CD4-positive, alpha-beta T cell treated with Interleukin-17A for 4 hours (primary cell): Measurements from ENCODE around the gene RAD9A.

Source experiments
- DNase-seq: peaks from one replicate; pipeline ENCODE4 v3.0.0-alpha.2; 2020; ENCODE audit warnings: mixed read lengths

RAD9A gene

DNA sequence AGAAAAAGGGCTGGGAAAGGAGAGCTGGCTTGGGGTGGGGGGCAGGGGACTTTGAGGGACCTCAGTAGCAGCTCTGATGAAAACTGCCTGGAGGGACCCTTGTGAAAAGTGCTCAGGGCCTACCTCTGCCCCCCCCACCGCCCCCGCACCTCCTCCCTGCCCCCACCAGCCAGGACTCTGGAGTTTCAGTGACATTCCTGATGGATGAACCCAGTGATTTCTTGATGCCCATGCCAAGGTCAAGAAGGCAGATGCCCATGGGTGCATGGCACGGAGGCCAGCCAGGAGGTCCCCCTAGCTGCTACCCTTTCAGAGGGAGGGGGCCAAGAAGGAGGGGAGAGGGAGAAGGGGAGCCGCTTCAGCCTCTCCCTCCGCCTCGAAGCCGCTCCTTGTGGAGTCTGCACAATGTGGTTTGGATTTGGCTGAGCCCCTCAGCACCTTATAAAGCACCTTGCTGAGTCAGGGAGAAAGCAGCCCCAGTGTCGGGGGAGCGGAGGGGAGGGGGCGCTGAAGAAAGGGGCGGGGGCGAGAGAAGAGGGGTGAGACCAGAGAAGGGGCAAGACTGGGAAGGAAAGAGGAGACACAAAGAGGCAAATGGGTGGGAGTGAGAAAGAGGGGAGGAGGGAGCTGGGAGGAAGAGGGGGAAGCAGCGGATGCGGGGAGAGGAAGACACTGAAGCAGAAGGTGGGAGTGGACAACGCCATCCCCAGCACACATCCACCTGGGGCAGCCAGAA, 16.3 kb upstream of the RAD9A start:
- DNase-seq = no peak

DNA sequence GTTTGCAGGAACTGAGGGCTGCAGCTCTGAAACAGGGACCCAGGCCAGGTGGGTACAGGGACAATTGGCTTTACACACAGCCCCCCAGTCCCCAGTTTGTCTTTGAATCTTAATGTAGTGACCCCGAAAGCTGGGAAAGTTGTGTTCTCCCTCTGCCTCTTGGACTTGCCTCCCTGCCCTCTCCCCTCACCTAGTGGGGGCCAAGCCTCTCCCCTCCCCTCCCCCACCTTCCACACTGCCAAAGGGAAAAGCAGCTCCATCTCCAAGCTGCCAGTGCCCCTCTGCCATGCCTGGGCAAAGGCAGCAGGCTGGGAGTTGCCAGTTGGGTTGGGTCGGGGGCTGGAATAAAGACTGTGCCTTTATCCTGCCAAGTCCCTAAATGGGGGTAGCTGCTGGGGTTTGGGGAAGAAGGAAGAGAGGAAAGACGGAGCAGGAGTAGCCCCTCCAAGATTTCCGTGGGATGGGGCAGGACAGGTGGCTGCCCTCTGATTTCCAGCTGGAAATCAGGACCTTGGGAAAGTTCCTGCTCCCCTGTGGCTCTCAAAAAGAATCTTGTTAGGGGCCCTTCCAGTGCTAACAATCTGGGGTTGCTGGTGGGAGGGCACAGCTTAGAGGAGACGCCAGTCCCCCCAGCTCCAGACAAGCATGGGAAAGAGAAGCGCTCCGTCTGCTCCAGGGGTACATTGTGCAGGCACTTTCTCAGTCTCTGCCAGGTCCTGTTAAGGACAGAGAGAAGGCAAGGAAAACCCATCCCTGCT, 15.5 kb upstream of the RAD9A start:
- no peak for DNase-seq

DNA sequence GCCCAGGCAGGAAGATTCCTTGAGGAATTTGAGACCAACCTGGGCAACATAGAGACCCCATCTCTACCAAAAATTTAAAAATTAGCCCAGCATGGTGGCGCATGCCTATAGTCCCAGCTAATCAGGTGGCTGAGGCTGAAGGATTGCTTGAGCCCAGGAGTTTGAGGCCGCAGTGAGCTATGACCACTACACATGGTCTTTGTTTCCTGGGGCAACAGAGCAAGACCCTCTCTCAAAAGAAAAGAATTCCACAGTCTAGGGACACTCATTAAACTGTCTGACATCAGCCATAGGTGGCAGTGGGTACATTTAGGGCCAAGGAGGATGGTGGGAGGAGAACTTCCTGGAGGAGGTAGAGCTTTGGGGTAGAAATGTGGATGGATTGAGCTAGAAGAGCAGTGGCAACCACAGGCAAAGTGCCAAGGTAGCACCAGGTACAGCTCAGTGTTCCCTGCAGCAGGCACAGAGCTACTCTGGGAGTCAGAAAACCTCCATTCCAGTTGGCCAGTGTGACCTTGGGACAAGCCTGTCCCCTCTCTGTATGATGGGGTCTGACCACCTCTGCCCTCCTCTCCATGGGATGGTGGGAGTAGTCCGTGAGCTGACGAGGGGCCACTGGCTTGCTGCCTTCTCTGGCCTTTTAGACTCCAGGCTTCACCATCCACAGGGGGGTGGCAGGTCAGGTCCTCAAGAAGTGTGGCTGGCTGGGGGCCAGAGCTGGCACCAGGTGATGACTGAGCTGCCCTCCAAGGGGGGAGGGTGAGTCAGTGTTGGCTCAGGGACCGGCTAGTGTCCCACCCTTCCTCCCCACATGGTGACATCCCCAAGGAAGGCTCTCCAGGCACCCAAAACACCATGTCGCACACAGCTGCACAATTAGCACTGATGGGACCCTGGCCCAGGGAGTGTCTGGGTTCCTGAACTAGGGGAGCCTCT, 14.6 kb upstream of the RAD9A start:
- DNase-seq = no peak

DNA sequence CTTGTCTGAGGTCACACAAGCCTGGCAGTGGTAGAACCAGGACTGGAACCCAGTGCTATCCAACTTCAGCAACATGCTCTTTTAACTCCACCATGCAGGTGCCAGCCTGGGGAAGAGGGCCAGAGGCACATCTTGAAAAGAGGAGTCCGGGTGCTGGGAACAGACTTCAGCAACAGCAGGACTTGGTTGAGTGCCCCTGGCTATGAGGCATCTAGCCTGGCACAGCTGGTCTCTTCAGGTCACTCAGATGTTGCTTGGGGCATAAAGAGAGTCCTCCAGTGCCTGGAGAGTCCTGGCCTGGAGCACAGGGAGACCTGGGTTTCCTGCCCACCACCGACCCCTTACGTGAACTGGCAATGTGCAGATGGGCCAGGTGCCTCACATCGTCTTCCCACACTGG, 13.2 kb upstream of the RAD9A start:
- DNase-seq = no peak

DNA sequence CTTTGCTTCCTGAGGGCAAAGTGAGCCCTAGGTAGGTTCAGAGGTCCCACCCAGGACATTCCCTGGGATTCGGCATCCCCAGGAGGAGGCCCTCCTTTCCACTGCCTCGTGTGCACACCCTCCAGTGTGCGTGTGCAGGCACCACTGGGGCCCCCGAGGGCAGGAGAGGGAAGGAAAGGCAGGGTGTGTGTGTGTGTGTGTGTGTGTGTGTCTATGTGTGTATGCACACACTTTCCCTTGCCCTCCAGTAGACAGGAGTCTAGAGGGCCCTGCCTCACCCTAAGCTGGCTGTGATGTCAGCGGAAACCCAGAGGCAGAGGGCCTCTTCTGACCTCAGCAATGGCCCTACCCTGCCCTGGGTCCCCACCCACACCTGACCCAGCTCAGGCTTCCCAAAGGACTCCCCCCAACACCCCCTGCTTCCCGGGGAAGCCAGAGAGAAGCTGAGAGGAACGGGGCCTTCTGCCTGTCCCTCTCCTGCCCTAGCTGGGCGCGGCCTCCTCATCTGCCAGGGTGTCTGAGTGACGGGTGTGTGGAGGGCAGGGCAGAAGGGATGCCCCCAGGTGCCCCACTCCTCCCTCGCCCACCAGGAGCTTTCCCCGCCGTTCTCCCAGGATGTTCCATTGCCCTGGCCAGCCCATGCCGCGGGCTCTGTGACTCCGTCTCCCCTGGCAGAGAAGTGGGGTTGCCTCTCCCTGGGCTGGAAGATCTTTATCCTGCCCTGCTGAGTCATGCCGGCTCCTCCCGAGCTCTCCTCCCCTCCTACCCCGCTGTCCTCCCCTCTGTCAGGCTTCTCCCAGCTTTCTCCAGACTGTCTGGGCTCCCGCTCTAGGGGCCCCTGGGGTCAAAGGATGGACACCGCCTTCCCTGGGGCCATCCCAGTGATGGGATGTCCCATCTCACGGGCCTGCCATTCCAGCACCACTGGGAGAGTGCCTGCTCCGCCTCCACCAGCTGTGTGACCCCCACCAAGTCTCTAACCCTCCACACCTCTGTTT, 12.4 kb upstream of the RAD9A start:
- DNase-seq = no peak

DNA sequence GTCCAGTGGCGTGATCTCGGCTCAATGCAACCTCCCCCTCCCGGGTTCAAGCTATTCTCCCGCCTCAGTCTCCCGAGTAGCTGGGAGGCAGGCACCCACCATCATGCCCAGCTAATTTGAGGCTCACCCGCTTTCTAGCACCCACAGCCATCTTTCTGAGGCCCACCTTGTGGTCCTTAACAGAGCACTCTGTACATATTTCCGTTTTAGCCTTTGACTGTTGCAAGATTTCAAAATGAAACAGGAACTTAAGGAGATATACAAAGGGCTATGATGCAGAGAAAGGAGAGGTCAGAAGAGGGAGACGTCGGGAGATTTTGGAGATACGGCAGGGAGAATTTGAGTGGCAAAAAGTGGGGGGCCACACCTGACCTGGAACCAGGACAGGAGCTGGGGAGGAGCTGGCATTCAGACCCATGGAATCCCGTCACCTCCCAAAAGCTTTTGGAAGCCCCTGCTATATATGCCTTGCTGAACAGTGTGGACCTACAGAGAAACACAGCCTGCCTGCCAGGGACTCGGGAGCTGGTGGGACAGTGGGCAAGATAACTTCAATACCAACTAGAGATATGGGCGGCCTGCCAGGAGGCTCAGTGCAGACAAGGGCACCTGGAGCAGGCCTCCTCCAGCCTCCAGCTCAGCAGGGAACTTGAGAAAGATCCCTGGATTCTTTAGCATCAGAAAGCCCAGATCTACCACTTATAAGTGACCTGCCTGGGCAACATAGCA, 10.4 kb upstream of the RAD9A start:
- DNase-seq = no peak

DNA sequence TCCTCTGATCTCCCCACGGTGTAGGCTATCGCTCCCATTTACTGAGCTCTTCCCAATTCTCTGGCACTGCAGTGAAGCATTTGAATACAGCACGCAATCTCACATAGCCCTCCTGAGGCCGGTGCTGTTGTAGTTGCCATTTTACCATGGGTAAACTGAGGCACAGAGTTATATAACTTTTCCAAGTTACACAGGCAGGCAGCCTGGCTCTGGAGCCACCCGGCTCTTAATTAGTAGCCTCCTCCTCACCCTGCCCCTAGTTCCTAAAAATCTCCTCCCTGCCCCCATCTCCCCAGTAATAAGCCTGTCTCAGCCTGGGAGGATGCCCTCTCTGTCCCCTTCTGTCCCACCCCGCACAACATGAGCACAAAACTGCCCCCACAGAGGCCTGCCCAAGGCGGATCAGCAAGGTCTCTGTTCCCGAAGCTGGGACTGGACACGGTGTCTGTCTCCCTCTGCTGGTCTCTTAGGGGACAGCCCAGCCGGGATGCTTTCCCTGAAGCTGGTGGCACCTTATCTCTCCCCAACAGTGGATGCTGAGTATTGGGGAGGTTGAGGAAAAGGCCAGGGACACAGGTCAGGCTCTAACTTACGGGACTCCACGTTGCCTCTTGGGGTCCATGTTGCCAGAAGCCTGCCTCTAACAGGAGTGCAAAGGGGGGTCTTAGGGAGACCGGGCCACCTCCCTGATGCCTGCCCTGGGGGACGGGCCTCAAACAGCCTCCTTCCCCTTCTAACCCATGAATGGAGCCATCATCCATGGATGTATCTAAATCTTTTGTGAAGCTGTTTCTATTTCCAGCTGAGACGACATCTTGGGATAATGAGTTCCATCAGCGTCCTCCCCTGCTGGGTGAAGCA, 9.3 kb upstream of the RAD9A start:
- peak; percentile 87 for DNase-seq

DNA sequence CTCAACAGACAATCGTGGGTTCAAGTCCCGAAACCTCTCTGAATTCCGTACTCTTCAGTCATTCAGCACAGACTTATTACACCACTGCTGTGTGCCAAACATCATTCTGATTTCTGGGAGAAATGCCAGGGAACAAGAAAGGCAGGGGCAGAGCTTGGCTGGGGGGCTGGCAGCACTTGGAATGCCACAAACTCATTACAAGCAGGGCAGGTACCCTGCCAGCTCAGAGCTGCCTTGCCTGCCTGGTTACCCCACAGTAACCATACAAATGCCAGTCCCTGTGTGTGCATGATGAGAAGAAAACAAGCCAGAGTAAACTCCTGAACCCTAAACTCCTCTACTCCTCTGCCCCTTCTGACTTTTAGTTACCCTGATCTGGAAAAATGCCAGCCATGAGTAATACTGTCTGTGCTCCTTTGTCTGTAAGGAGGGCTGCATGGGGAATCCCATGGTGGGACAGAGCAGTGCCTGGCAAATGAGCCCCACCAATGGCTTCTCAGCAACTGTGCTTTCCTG, 6.9 kb upstream of the RAD9A start:
- no peak for DNase-seq

DNA sequence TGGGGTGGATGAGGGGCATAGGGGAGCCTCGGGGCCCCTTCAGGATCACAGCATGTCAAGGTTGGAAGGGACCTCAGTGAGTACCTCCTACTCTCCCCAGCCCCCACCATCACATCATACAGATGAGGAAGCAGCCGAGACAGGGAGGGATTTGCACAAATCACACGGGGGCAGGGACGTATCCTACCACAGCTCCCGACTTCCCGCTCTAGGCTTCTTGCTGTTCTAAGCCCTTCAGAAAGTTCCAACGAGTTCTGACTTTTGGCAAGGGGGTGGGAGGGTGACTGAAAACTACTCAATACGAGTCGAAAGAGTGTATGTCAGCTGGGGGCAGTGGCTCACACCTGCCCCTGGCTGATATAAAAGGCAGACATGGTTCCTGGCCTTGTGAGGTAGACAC, 4.7 kb upstream of the RAD9A start:
- no peak for DNase-seq

DNA sequence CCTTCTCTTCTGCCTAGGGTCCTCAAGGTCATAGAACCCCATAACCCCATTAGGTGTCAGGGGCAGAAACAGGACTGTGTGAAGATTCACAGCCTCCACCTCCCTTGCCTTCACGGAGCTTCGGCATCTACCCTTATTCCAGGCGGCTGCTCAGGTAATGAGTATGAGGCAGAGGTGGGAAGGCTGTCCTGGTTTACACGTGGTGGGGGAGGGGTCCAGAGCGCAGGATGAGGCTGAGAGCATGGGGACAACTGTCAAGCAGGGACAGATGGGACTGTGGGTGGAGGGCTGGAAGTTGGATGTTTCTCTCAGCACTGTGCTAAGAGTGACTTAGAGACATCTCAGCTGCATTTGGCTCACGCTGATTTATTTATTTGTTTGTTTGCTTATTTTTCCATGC, 4.3 kb upstream of the RAD9A start:
- DNase-seq = no peak

DNA sequence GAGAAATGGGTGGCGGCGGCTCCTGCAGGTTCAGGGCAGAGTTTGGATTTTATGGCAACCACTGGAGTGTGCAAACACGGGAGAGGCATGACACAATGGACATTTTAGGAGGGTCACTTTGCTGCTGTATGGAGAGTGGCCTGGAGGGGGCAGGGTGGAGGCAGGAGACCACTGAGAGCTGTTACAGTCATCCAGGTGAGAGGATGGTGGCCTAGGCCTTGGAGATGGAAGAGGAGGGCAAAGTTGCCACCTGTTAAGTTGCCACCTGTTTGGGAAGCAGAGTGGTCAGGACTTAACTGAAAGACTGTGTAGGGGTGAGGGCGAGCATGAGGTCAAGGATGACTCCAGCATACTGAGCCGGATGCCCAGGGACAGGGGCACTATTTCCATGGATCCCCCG, 2.3 kb upstream of the RAD9A start:
- peak; percentile 73 for DNase-seq

DNA sequence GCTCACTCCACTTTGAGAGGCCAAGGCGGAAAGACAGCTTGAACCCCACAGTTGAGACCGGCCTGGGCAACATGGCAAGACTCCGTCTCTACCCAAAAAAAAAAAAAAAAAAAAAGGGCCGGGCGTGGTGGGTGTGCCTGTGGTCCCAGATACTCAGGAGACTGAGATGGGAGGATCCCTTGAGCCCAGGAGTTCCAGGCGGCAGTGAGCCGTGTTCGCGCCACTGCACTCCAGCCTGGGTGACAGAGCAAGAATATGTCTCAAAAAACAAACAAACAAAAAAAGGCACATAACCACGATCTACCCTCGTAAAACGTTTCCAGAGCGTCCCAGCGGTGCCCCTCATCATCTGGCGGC, 861 bp upstream of the RAD9A start:
- DNase-seq = no peak

DNA sequence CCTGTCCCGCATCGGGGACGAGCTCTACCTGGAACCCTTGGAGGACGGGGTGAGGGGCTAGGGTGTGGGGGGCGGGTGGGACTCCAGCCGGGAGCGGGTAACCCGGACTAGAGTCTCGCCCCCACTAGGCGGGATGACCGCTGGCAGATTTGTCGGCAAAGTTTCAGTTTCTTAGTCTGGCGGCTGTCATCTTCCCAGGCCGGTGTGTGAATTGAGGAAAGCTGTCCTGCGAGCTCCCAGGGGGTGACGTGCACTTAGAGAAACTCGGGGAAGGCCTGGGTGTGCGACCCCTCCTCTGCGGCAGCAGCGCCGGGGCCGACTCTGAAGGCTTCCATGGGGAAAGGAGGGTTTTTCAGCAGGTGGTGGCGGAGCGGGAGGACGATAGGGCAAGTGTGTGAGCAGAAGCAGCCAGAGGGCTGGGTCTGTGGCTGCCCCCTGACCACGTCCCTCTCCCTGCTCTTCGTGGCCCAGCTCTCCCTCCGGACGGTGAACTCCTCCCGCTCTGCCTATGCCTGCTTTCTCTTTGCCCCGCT, 463 bp downstream of the RAD9A start:
- no peak for DNase-seq

DNA sequence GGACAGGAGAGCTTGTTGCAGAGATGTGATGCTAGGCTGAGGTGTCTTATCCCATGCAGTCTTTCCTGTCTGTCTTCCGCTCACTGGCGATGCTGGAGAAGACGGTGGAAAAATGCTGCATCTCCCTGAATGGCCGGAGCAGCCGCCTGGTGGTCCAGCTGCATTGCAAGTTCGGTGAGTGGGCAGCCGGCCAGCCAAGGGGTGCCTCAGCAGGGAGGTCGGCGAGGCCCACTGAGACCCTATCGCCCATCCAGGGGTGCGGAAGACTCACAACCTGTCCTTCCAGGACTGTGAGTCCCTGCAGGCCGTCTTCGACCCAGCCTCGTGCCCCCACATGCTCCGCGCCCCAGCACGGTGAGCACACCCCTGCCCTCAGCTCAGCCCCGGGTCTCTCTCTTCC, 1.7 kb downstream of the RAD9A start:
- no peak for DNase-seq

DNA sequence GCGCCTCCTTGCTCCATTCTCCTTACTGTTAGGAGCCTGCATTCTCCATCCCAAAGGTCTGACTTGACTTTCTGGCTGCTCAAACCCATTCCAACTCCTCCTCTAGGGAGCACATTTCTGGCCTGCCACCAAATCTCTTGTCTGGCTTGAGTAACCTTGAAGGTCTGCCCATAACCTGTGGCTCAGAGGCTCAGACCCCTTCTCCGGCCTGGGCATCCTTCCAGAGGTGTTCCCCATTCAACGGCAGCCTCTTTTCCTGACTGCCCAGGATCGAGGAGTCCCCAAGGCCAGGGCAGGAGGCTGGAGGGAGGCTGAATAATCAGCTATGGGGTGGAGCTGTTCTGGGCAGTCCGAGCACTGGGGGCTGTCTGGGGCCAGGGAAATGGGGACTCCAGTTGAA, 2.2 kb downstream of the RAD9A start:
- no peak for DNase-seq

DNA sequence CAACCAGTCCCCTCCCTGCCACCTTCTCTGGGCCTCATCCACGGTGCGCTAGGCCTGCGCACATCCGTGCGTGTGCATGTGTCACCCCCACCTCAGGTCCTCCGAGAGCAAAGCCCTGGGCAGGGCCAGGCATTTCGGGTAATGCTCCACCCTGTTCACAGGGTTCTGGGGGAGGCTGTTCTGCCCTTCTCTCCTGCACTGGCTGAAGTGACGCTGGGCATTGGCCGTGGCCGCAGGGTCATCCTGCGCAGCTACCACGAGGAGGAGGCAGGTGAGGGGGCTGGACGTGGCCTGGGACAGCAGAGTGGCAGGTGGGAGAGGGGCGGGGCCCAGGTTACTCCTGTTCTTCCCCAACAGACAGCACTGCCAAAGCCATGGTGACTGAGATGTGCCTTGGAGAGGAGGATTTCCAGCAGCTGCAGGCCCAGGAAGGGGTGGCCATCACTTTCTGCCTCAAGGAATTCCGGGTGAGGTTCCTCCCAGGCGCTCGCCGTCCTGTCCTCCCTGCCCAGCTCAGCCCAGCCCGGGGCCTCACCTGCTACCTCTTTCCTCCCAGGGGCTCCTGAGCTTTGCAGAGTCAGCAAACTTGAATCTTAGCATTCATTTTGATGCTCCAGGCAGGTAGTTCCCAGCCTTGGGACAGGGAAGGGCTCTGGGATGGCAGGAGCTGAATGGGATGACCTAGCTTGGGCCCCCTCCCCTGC, 3.9 kb downstream of the RAD9A start:
- no peak for DNase-seq

DNA sequence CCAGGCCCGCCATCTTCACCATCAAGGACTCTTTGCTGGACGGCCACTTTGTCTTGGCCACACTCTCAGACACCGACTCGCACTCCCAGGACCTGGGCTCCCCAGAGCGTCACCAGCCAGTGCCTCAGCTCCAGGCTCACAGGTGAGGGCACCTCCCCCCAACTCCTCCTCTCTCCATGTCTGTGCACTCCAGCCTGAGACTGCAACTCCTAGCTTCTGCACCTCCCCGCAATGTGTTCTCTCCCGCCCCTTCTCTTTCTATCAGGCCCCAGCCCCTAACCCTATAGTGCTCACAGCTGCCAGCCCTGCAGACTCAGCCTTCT, 4.4 kb downstream of the RAD9A start:
- DNase-seq = no peak

DNA sequence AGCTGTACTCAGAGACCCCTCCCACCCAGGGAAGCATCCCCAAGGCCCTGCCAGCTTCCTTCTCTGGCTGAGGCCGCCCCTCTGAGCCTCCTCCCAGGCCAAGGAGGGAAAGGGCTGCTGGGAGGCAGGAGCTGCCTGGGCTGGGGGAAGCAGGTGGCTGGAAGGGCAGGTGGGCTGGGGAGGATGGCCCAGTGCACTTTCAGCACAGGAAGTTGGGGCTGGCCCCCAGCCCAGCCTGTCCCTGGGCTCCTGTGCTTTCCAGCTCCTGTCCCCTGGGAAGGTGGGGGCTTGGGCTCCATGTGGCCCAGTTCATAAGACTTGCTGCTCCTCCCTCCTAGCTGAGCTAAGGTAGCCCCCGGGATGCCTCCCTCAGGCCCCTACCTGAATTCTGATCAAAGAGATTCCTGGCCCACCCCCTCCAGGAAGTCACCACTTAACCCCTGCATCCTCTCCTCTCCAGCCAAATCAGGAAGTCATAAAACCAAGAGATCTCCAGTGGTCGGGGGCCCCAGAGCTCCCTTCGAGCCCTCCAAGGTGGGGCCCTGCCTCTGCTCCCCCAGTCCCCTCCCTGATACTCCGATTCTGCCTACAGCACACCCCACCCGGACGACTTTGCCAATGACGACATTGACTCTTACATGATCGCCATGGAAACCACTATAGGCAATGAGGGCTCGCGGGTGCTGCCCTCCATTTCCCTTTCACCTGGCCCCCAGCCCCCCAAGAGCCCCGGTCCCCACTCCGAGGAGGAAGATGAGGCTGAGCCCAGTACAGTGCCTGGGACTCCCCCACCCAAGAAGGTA, 5.0 kb downstream of the RAD9A start:
- no peak for DNase-seq

DNA sequence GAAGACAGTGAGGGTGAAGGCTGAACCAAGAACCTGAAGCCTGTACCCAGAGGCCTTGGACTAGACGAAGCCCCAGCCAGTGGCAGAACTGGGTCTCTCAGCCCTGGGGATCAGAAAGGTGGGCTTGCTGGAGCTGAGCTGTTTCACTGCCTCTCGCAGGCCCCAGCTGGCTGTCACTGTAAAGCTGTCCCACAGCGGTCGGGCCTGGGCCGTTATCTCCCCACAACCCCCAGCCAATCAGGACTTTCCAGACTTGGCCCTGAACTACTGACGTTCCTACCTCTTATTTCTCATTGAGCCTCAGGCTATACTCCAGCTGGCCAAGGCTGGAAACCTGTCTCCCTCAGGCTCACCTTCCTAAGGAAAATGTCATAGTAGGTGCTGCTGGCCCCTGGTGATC, 5.8 kb downstream of the RAD9A start:
- no peak for DNase-seq
